ENCODE results near the gene PLEKHB1.

- no peak for TF ChIP-seq CTCF (IDR thresholded peaks at IDR 0.05)
- TF ChIP-seq POLR2A (IDR thresholded peaks at IDR 0.05; ENCODE audit: low read depth): no peak
- no peak for TF ChIP-seq POLR2AphosphoS5 (IDR thresholded peaks at IDR 0.05)
Observed at GRCh38 chr11:73632996-73633395, 13.4 kb upstream of the PLEKHB1 start.

Data from esophagus muscularis mucosa (tissue), 3 donors.